Head of caudate nucleus (tissue), 42 donors: ENCODE data around the gene ROM1.
A peak's percentile ranks its signal among the peaks of the same experiment; 100 is the strongest.
"Not testable (repeated sequence)": the region's sequence is repeated elsewhere in the genome, so short reads cannot be mapped to it uniquely, and the experiment has no call there.

Source experiments
- DNase-seq, 42 donors: peaks; one replicate each; pipeline versions ENCODE4 v3.0.0 to v3.0.0-alpha.2; 2020 to 2021; ENCODE audit warnings: mixed read lengths in 7 of 42
- intact Hi-C: fragments of 100-400 bp; cut with DNase I; formaldehyde crosslinking; loops from one replicate; pipeline ENCODE4 v1.15.0; 2022

ROM1 gene

GRCh38 chr11:62580959-62581715 lies 31.9 kb upstream of the ROM1 start:
- intact Hi-C loops: no loop called here
- no peak for DNase-seq

- intact Hi-C loops, DNase-seq: not testable (repeated sequence)
Observed at GRCh38 chr11:62581735-62582134, 31.3 kb upstream of the ROM1 start.

DNA sequence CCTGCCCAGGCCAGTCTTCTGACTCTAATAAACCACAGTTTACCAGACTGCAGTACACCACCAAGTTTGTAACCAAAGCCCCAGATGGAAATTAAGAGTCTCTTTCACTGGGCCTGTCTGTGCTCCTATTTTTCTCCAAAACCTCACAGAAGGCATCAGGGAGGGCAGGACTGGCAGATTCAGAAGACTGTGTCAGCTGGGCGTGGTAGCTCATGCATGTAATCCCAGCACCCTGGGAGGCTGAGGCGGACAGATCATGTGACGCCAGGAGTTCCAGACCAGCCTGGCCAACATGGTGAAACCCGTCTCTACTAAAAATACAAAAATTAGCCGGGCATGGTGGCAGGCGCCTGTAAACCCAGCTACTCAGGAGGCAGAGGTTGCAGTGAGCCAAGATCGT lies 27.7 kb upstream of the ROM1 start:
- DNase-seq, intact Hi-C loops: not testable (repeated sequence)

GRCh38 chr11:62588966-62589637 lies 24.0 kb upstream of the ROM1 start:
- intact Hi-C loops: no loop called here
- peak in 30 of 42 donors; percentile 26 to 80 (median 50) for DNase-seq

DNA sequence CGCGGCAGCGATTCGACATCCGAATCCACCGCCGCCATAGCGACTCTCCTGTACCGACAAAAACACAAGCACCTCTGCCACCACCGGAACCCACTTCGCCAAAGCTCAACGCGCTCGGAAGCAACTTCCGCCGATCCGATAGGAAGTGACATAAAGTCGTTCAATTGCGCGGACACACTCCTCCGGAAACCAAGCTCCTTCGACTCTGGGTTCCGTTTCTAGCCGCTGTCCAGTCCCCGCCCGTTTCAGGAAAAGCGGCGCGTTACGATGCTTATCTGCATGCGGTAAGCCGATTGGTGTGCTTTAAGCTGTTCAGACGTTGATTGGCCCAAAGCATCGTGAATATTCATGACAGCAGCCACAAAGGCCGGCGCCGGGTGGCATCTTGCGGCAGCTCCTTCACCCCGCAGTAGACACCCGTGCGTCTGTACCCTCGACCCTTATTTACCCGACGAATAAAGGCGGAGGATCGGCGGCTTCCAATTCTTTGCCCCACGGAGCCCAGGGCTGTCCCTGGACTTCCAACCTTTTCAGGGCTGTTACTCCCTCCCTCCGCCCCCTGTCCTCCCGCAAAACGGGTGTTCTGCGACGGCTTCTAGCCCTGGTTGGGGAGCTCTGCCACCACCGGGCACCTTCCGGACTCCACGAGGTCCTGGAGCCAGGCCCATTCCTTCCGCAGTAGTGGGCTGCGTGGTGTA lies 21.5 kb upstream of the ROM1 start, which contains the start of gene TUT1:
TSS of gene TUT1 (minus strand) at position 76 of the 698 bp plus-strand sequence. CDS start at position 38, 38 bp downstream.
- DNase-seq: peak; percentile 90 to 99 (median 97)
- intact Hi-C loops: loop anchor here (5.0 to 10.0 kb wide), 2 partner anchors 86 to 243 kb away; partner anchors contain the start of genes STX5, TEX54, UBXN1 and WDR74

GRCh38 chr11:62592146-62592815 lies 20.8 kb upstream of the ROM1 start:
- intact Hi-C loops: loop anchor here (5.0 to 10.0 kb wide), 2 partner anchors 85 to 243 kb away; partner anchors contain the start of genes STX5, TEX54, UBXN1 and WDR74
- no peak for DNase-seq

GRCh38 chr11:62592989-62593421 lies 20.1 kb upstream of the ROM1 start:
- intact Hi-C loops: loop anchor here (5.0 to 10.0 kb wide), 2 partner anchors 84 to 242 kb away; partner anchors contain the start of genes STX5, TEX54, UBXN1 and WDR74
- peak in 36 of 42 donors; percentile 30 to 80 (median 59) for DNase-seq

DNA sequence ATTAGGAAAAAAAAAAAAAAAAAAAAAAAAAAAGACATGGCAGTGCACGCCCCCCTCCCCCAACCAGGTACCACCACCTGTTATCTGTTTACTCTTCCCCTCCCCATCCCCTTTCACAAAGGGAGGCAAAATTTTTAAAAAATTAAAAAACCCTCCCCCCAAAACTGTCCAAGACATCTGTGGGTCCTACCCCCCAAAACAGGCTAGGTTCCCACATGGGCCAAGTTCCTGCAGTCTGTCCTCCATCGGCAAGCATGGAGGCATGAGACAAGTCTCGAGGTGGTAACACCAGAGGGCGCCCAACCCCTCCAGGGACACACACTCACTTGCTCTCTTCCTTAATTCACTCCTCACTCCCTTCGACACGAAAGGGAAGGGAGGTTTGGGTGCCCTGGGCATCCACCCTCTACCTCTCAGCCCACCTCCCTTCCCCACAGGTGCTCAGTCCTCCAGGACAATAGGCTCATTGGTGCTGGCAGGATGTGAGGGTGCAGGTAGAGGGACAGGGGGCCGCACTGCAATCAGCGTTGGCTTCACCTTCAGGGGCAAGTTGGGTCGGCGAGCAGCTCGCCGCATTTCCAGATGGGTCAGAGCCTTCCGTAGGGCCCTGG lies 19.5 kb upstream of the ROM1 start:
- intact Hi-C loops: loop anchor here (5.0 to 10.0 kb wide), 2 partner anchors 84 to 241 kb away; partner anchors contain the start of genes STX5, TEX54, UBXN1 and WDR74
- DNase-seq: peak; percentile 72 to 92 (median 82)

GRCh38 chr11:62595124-62595523 lies 17.9 kb upstream of the ROM1 start:
- no peak for DNase-seq
- intact Hi-C loops: loop anchor here (10.0 kb wide), 1 partner anchor 240 kb away; the partner anchor contains the start of genes STX5, TEX54 and WDR74

DNA sequence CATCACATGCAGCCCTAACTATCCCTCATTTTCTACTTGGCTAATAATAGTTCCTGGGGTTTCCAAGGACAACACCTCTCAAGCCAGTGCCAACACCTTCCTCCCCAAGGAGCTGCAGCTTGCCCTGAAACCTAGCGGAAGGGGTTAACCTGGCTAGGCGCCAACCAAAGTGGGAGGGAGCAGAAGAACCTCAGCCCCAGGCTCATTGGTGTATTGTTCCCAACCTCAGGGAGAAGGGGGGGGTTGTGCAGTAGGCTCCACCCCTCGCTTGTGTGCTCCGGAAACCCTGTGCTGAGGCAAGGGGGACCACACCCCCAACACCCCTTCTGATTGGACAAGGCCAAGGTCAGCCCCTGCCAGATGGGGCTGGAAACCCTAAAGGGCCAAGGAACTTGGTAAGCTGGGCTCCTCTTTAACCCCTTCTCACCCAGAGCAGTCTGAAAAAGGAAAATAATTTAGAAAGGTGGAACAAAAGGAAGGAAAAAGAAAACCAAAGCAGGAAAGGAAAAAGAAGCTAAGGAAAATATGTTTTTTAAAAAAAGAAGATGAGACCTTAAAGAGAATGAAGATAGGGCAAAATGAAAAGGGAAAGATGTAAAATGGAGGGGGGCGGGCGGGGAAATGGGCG lies 13.9 kb upstream of the ROM1 start:
- intact Hi-C loops: loop anchor here (10.0 kb wide), 1 partner anchor 236 kb away; the partner anchor contains the start of genes STX5, TEX54 and WDR74
- DNase-seq: peak; percentile 63 to 94 (median 86)

DNA sequence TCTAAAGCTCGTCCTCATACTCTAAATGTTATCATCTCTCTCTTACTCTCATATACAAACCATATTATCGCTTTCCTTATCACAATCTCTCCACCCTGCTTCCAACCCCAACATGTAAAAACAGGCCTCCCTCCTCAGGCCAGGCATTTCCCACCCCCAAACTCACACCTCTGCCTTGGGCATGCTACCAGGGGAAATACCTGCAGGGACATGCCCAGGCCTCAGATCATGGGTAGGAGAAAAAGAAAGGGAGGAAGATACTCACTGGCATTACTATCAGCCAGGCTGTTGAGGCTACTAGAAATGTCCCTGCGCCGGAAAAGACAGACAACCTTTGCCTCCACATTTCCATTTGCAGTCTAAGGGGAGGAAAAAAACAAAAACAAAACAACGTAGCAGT lies 13.2 kb upstream of the ROM1 start:
- intact Hi-C loops: loop anchor here (10.0 kb wide), 1 partner anchor 235 kb away; the partner anchor contains the start of genes STX5, TEX54 and WDR74
- DNase-seq: no peak

GRCh38 chr11:62600367-62601121 lies 12.5 kb upstream of the ROM1 start:
- intact Hi-C loops: no loop called here
- no peak for DNase-seq

GRCh38 chr11:62601122-62601371 lies 12.0 kb upstream of the ROM1 start:
- intact Hi-C loops: no loop called here
- peak in 22 of 42 donors; percentile 32 to 73 (median 52) for DNase-seq

GRCh38 chr11:62601372-62602140 lies 11.5 kb upstream of the ROM1 start, which contains the start of gene MTA2:
MTA2 (minus strand) TSS chr11:62601865; CDS start chr11:62601450, 415 bp downstream.
- peak; percentile 88 to 99 (median 96) for DNase-seq
- intact Hi-C loops: no loop called here

DNA sequence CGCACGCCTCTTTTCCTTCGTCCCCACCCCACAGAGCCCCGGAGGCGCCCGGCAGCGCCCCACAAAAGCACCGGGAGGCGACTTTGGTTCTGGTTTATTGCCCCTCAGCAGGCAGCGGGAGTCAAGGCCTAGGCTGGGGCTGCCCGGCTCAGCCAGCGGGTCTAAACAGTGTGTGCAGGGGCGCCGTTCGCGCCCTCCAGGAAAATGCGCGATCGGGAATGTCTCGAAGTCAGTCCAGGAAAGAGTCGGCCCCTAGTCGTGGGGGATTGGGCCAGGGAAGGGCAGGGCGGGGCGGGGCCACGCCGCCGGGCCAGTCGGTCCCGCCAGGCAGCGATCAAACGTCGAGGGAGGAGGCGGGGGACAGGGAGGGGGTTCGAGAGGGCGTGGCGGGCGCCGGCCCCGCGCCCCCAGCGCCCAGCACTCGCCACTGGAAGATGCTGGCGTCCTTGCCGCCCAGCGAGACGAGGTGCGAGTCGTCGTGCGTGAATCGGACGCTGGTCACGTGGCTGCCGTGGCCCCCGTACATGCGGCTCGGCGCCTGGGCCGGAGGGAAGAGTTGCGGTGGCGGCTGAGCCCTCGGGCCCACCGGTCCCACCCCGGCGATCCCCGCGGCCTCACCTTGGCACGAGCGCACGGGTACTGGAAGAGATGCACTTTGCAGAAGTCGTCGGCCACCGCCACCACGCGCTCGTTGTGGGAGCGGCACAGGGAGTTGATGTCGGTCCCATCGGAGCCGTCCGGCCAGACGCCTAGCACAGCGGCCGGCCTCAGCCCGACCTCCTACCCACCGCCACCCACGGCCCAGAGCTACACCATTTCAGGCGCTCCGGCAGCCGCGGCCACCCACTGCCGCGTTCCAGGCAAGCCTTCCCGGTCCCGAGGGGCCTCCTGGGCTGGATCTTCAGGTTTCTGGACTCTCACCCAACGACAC lies 10.7 kb upstream of the ROM1 start:
- intact Hi-C loops: no loop called here
- DNase-seq: peak; percentile 22 to 88 (median 69)
